ENCODE measurements around the gene MB21D2.
A peak's percentile ranks its signal among the peaks of the same experiment; 100 is the strongest.

The MB21D2 gene

DNA sequence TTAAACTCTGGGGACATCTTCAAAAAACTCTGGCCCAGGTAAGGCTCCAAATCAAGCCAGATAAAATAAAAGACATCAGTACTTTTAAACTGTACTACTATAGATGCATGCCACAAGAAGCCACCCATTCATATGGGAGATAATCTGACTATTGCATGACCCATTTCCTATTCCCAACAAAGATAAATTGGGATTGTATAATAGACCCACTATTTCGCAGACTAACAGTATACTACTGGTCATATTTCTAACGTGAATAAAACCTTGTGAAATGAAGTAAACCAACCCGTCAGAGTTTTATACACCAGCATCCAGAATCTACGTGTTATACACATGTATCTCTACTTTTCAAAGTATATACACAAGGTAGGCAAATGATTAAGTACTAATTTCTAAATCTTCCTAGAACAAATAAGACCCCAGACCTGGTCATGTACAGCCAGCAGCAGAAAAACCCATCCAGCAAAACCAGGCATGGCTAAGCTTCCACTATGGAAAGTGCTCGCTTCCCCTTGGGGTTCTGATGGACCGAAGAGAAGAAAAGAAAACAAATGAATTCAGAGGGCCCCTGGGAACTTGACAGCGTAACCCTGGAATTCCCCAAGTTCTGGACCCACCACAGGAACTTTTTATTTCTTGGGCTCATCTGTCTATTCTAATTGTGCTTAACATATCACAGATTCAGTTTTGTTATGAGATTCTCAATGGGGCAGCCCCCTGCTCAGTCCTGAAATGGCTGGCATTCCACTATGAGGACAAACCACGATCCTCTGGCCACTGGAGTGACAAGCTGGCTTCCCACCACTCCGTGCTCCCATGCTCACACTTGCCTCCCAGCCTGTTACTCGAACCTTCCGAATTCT, 69.1 kb downstream of the MB21D2 start:
- TF ChIP-seq, protein P1, sequence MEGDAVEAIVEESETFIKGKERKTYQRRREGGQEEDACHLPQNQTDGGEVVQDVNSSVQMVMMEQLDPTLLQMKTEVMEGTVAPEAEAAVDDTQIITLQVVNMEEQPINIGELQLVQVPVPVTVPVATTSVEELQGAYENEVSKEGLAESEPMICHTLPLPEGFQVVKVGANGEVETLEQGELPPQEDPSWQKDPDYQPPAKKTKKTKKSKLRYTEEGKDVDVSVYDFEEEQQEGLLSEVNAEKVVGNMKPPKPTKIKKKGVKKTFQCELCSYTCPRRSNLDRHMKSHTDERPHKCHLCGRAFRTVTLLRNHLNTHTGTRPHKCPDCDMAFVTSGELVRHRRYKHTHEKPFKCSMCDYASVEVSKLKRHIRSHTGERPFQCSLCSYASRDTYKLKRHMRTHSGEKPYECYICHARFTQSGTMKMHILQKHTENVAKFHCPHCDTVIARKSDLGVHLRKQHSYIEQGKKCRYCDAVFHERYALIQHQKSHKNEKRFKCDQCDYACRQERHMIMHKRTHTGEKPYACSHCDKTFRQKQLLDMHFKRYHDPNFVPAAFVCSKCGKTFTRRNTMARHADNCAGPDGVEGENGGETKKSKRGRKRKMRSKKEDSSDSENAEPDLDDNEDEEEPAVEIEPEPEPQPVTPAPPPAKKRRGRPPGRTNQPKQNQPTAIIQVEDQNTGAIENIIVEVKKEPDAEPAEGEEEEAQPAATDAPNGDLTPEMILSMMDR (IDR thresholded peaks at IDR 0.05; ENCODE audit: extremely low read depth, missing control alignments) = no peak
- DNase-seq (ENCODE audit: low spot score) = peak; percentile 27

DNA sequence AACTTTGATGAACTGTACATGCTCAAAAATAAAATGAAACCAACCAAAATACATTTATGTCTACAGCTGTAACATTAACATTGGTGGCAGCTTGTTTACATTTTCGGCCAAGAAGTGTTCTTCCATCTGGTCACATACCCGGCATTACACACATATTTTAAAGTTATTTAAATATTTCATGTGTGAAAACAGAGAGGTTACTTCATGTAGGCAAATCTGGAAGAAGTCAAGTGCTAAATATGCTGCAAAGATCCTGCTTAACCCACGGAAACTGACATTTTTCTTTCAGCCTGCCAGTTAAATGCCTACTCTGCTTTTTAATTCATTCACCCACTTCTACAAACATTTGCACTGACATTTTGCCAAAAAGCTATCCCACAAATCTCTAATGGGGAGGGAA, 69.7 kb downstream of the MB21D2 start:
- TF ChIP-seq, protein P1 (IDR thresholded peaks at IDR 0.05; ENCODE audit: extremely low read depth, missing control alignments) = no peak
- DNase-seq (ENCODE audit: low spot score) = no peak

DNA sequence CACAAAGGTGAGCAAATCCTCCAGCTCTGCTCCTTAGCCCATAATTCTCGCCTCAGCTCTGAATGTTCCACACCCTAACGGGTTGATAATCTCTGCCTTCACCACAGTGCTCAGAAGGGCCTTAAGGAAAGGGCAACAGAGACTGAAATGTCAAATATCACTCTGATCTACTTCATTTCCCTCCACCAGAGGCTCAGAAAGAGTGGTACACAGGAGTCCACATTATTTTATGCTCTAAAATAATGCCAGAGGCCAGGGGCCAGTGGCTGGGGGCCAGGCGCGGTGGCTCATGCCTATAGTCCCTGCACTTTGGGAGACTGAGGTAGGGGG, 72.2 kb downstream of the MB21D2 start:
- TF ChIP-seq, protein P1 (IDR thresholded peaks at IDR 0.05; ENCODE audit: extremely low read depth, missing control alignments) = no peak
- no peak for DNase-seq (ENCODE audit: low spot score)

DNA sequence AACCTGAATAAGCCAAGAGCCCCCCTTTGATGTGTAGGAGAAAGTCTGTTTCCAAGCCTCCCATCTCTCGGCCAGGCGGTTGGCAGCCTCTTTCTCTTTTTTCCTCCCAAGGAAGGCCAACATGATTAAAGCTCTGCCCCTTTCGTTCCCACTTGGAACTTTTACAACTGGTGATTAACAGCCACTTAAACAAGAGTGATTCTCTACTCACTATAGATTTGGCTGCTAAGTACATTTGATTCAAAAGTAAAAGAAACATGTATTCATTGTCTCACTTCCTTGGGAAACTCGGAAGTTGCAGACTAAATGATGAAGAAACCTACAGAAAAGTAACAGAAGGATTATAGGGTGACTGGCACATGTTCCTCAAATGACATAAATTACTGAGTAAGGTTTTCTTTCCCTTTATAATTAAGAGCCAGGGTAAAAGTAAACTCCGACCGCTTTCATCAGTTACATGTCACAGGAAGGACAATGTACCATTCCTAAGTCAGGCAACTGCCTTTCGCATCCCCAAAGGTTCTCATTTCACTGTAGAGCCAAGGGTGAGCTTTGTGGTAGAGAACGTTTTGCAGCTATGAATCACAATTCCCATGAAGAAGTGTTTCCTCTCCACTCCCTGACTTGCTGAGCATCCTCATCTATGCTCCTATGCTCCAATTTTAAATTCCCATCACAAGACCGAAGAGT, 72.7 kb downstream of the MB21D2 start:
- no peak for DNase-seq (ENCODE audit: low spot score)
- TF ChIP-seq, protein P1 (IDR thresholded peaks at IDR 0.05; ENCODE audit: extremely low read depth, missing control alignments) = no peak

GRCh38 chr3:192844486-192844765, 73.2 kb downstream of the MB21D2 start:
- DNase-seq (ENCODE audit: low spot score) = no peak
- TF ChIP-seq, protein P1 (IDR thresholded peaks at IDR 0.05; ENCODE audit: extremely low read depth, missing control alignments) = no peak

DNA sequence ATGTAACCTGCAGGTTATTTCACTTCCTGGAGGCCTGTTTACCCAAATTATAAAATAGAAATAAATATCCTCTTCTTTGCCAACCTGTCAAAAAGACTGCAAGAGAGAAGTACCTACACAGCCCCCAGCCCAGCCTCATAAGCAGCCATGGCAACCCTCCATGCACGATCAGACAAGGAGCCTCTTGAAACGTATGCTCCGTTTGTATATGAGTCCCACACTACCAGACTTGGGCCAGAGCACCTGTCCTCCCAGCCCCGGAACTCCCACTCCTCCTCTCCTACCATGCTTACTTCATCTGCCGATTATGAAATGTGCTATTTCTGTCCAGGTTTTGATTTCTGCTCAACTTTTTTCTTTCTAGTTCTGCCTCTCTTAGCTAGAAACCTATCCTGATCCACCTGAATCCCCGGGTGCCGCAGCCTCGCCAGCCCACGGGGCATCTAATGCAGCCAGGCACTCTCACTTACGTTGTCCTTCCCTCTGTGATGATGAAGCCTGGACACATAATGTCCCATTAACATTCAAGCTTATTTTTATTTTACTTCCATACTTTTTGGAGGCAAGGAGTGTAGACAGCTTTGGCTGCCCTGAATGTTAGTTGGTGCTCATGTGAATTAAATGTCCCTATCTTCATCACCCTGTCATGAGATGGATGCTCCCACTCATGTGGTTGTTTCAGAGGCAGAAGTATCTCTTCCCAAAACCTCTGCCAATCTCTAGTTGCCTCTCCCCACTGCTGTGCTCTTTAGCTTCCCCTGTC, 73.8 kb downstream of the MB21D2 start:
- TF ChIP-seq, protein P1 (IDR thresholded peaks at IDR 0.05; ENCODE audit: extremely low read depth, missing control alignments) = no peak
- DNase-seq (ENCODE audit: low spot score) = no peak

DNA sequence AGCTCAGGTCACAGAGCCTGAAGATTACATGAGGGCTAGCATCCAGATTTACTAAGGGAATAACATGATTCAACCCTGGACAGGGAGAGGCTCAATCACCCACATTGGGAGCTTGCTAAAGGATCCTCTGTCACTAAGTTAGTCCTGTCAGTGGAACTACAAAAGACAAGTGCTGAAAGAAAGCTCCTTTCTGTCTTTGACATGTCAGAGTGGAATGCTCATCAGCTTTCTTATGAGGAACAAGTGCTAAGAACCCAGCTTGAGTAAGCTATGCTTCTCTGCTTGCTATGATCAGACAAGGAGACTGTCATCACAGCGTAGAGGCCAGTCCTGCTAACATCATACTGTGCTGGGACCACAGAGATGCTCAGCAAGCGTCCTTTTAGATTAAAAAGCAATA, 74.5 kb downstream of the MB21D2 start:
- DNase-seq (ENCODE audit: low spot score) = no peak
- TF ChIP-seq, protein P1 (IDR thresholded peaks at IDR 0.05; ENCODE audit: extremely low read depth, missing control alignments) = no peak
